Measurements from ENCODE around the gene RMND5B. TPM values are rescaled to one million over a fixed set of nuclear protein-coding genes. Genes with fewer than 3 reads are reported as not detected.

RMND5B gene
- total and polyA plus RNA-seq, 4 experiments from 2014 or later, result 23.4 to 39.0 (median 33.6) TPM

- Histone ChIP-seq H3K27me3 (ENCODE audit: insufficient read depth, low read length) (no peaks in the 10 kb centered on the region), H3K27ac (ENCODE audit: low read depth, low read length) (no peak overlapping the region), H3K36me3 (ENCODE audit: insufficient read depth, low read length) (no peaks in the 10 kb centered on the region), H3K9me3 (ENCODE audit: control insufficient read depth in 1 of 2, low read length in 2 of 2) (no peaks in the 10 kb centered on the region), H3K4me1 (ENCODE audit: insufficient read depth, low read length) (peaks cover 14% of the 10 kb centered on the region), H3K4me3 (ENCODE audit: low read length in 2 of 2) (no peak overlapping the region)
- H3K27me3 Mint-ChIP-seq, result peaks cover 4 to 9% of the 10 kb centered on the region in 2 donors
- H3K36me3 Mint-ChIP-seq, result no peaks in the 10 kb centered on the region
- H3K27ac Mint-ChIP-seq, result no peak overlapping the region
- H3K4me3 Mint-ChIP-seq, result no peak overlapping the region
- peaks cover 0 to 4% (median 3%) of the 10 kb centered on the region in 8 donors for H3K9me3 Mint-ChIP-seq
- DNase-seq, result no peak
- ChIA-PET POLR2A (ENCODE audit: partially characterized antibody) (no interaction called here), CTCF (ENCODE audit: partially characterized antibody) (interaction anchor here (1.2 to 4.0 kb wide), 3 partner anchors 13 to 30 kb away, joined by 6 to 23 read pairs (median 11); no protein-coding TSS in a partner anchor)
- H3K4me1 Mint-ChIP-seq, result peaks cover 10 to 22% (median 13%) of the 10 kb centered on the region in 4 donors
- intact Hi-C loops (cut with micrococcal nuclease), result no loop called here
Measured at GRCh38 chr5:178090856-178091255, 40.0 kb upstream of the RMND5B start.

GRCh38 chr5:178093134-178093533 lies 37.7 kb upstream of the RMND5B start:
- Mint-ChIP-seq H3K4me1 (peaks cover 10 to 22% (median 13%) of the 10 kb centered on the region in 4 donors), H3K36me3 (no peaks in the 10 kb centered on the region), H3K9me3 (peaks cover 0 to 6% (median 3%) of the 10 kb centered on the region in 8 donors), H3K4me3 (no peak overlapping the region), H3K27ac (peak overlapping the region in 1 of 7 donors; percentile 18), H3K27me3 (peaks cover 2 to 6% of the 10 kb centered on the region in 2 donors)
- intact Hi-C loops (cut with micrococcal nuclease), result no loop called here
- no peaks in the 10 kb centered on the region for H3K9me3 ChIP-seq (ENCODE audit: control insufficient read depth in 1 of 2, low read length in 2 of 2)
- H3K27me3 ChIP-seq (ENCODE audit: insufficient read depth, low read length), result no peaks in the 10 kb centered on the region
- CTCF ChIA-PET (ENCODE audit: partially characterized antibody), result interaction anchor here (2.2 kb wide), 1 partner anchor 18 kb away, joined by 6 read pairs; no protein-coding TSS in a partner anchor
- H3K36me3 ChIP-seq (ENCODE audit: insufficient read depth, low read length), result no peaks in the 10 kb centered on the region
- POLR2A ChIA-PET (ENCODE audit: partially characterized antibody), result no interaction called here
- H3K4me1 ChIP-seq (ENCODE audit: insufficient read depth, low read length), result peaks cover 14% of the 10 kb centered on the region
- no peak for DNase-seq
- H3K27ac ChIP-seq (ENCODE audit: low read depth, low read length), result no peak overlapping the region
- H3K4me3 ChIP-seq (ENCODE audit: low read length in 2 of 2), result no peak overlapping the region

GRCh38 chr5:178094345-178094744 lies 36.5 kb upstream of the RMND5B start:
- CTCF ChIA-PET (ENCODE audit: partially characterized antibody), result interaction anchor here (1.2 kb wide), 1 partner anchor 29 kb away, joined by 4 read pairs; no protein-coding TSS in a partner anchor
- intact Hi-C loops (cut with micrococcal nuclease), result no loop called here

GRCh38 chr5:178098685-178099084 lies 32.1 kb upstream of the RMND5B start:
- ChIA-PET CTCF (ENCODE audit: partially characterized antibody) (no interaction called here), POLR2A (ENCODE audit: partially characterized antibody) (no interaction called here)
- H3K27ac ChIP-seq (ENCODE audit: low read depth, low read length), result no peak overlapping the region
- Mint-ChIP-seq H3K36me3 (no peaks in the 10 kb centered on the region), H3K27me3 (peaks cover 0 to 1% of the 10 kb centered on the region in 2 donors), H3K9me3 (peaks cover 0 to 2% (median 0%) of the 10 kb centered on the region in 8 donors), H3K4me3 (no peak overlapping the region), H3K4me1 (peaks cover 6 to 11% (median 9%) of the 10 kb centered on the region in 4 donors), H3K27ac (no peak overlapping the region)
- H3K36me3 ChIP-seq (ENCODE audit: insufficient read depth, low read length), result no peaks in the 10 kb centered on the region
- intact Hi-C loops (cut with micrococcal nuclease), result no loop called here
- H3K4me3 ChIP-seq (ENCODE audit: low read length in 2 of 2), result no peak overlapping the region
- no peak for DNase-seq
- H3K27me3 ChIP-seq (ENCODE audit: insufficient read depth, low read length), result no peaks in the 10 kb centered on the region
- H3K4me1 ChIP-seq (ENCODE audit: insufficient read depth, low read length), result peaks cover 10% of the 10 kb centered on the region
- H3K9me3 ChIP-seq (ENCODE audit: control insufficient read depth in 1 of 2, low read length in 2 of 2), result no peaks in the 10 kb centered on the region

More at GRCh38 chr5:178094345-178094744, 36.5 kb upstream of the RMND5B start:
- H3K9me3 Mint-ChIP-seq, result peaks cover 0 to 6% (median 3%) of the 10 kb centered on the region in 8 donors
- Histone ChIP-seq H3K27me3 (ENCODE audit: insufficient read depth, low read length) (no peaks in the 10 kb centered on the region), H3K4me3 (ENCODE audit: low read length in 2 of 2) (no peak overlapping the region), H3K9me3 (ENCODE audit: control insufficient read depth in 1 of 2, low read length in 2 of 2) (no peaks in the 10 kb centered on the region), H3K4me1 (ENCODE audit: insufficient read depth, low read length) (peaks cover 14% of the 10 kb centered on the region), H3K36me3 (ENCODE audit: insufficient read depth, low read length) (no peaks in the 10 kb centered on the region), H3K27ac (ENCODE audit: low read depth, low read length) (no peak overlapping the region)
- peaks cover 10 to 22% (median 13%) of the 10 kb centered on the region in 4 donors for H3K4me1 Mint-ChIP-seq
- H3K36me3 Mint-ChIP-seq, result no peaks in the 10 kb centered on the region
- peak overlapping the region in 4 of 7 donors; percentile 0 to 76 (median 64) for H3K27ac Mint-ChIP-seq
- peaks cover 0 to under 1% of the 10 kb centered on the region in 2 donors for H3K27me3 Mint-ChIP-seq
- peak overlapping the region in 7 of 8 donors; percentile 4 to 75 (median 50) for H3K4me3 Mint-ChIP-seq
- no peak for DNase-seq
- POLR2A ChIA-PET (ENCODE audit: partially characterized antibody), result no interaction called here

GRCh38 chr5:178103612-178104011 lies 27.2 kb upstream of the RMND5B start:
- Histone ChIP-seq H3K4me1 (ENCODE audit: insufficient read depth, low read length) (no peaks in the 10 kb centered on the region), H3K27ac (ENCODE audit: low read depth, low read length) (no peak overlapping the region), H3K9me3 (ENCODE audit: control insufficient read depth in 1 of 2, low read length in 2 of 2) (no peaks in the 10 kb centered on the region), H3K27me3 (ENCODE audit: insufficient read depth, low read length) (no peaks in the 10 kb centered on the region), H3K36me3 (ENCODE audit: insufficient read depth, low read length) (no peaks in the 10 kb centered on the region), H3K4me3 (ENCODE audit: low read length in 2 of 2) (no peak overlapping the region)
- CTCF ChIA-PET (ENCODE audit: partially characterized antibody), result interaction anchor here (1.3 kb wide), 1 partner anchor 17 kb away, joined by 3 read pairs; no protein-coding TSS in a partner anchor
- no peak overlapping the region for H3K27ac Mint-ChIP-seq
- H3K9me3 Mint-ChIP-seq, result no peaks in the 10 kb centered on the region
- H3K36me3 Mint-ChIP-seq, result no peaks in the 10 kb centered on the region
- peaks cover 1 to 12% (median 6%) of the 10 kb centered on the region in 4 donors for H3K4me1 Mint-ChIP-seq
- POLR2A ChIA-PET (ENCODE audit: partially characterized antibody), result no interaction called here
- no peak overlapping the region for H3K4me3 Mint-ChIP-seq
- DNase-seq, result no peak
- peaks cover 0 to 1% of the 10 kb centered on the region in 2 donors for H3K27me3 Mint-ChIP-seq
- intact Hi-C loops (cut with micrococcal nuclease), result no loop called here

GRCh38 chr5:178104492-178104891 lies 26.3 kb upstream of the RMND5B start:
- CTCF ChIA-PET (ENCODE audit: partially characterized antibody), result interaction anchor here (1.3 kb wide), 1 partner anchor 16 kb away, joined by 3 read pairs; no protein-coding TSS in a partner anchor
- intact Hi-C loops (cut with micrococcal nuclease), result no loop called here
- H3K27ac ChIP-seq (ENCODE audit: low read depth, low read length), result no peak overlapping the region
- Mint-ChIP-seq H3K4me1 (peaks cover 1 to 17% (median 7%) of the 10 kb centered on the region in 4 donors), H3K9me3 (no peaks in the 10 kb centered on the region), H3K27me3 (peaks cover 0 to 1% of the 10 kb centered on the region in 2 donors), H3K36me3 (no peaks in the 10 kb centered on the region), H3K27ac (peak overlapping the region in 1 of 7 donors; percentile 36), H3K4me3 (peak overlapping the region in 1 of 8 donors; percentile 39)
- no peaks in the 10 kb centered on the region for H3K27me3 ChIP-seq (ENCODE audit: insufficient read depth, low read length)
- no peak for DNase-seq
- no peaks in the 10 kb centered on the region for H3K9me3 ChIP-seq (ENCODE audit: control insufficient read depth in 1 of 2, low read length in 2 of 2)
- H3K4me1 ChIP-seq (ENCODE audit: insufficient read depth, low read length), result no peaks in the 10 kb centered on the region
- no peaks in the 10 kb centered on the region for H3K36me3 ChIP-seq (ENCODE audit: insufficient read depth, low read length)
- POLR2A ChIA-PET (ENCODE audit: partially characterized antibody), result no interaction called here
- H3K4me3 ChIP-seq (ENCODE audit: low read length in 2 of 2), result no peak overlapping the region

- Mint-ChIP-seq H3K27ac (peak overlapping the region in 1 of 7 donors; percentile 17), H3K36me3 (no peaks in the 10 kb centered on the region), H3K4me1 (peaks cover 1 to 20% (median 10%) of the 10 kb centered on the region in 4 donors), H3K27me3 (peaks cover 0 to 1% of the 10 kb centered on the region in 2 donors), H3K4me3 (no peak overlapping the region), H3K9me3 (no peaks in the 10 kb centered on the region)
- Histone ChIP-seq H3K4me1 (ENCODE audit: insufficient read depth, low read length) (no peaks in the 10 kb centered on the region), H3K4me3 (ENCODE audit: low read length in 2 of 2) (no peak overlapping the region), H3K27me3 (ENCODE audit: insufficient read depth, low read length) (no peaks in the 10 kb centered on the region), H3K9me3 (ENCODE audit: control insufficient read depth in 1 of 2, low read length in 2 of 2) (no peaks in the 10 kb centered on the region), H3K27ac (ENCODE audit: low read depth, low read length) (no peak overlapping the region), H3K36me3 (ENCODE audit: insufficient read depth, low read length) (no peaks in the 10 kb centered on the region)
- ChIA-PET CTCF (ENCODE audit: partially characterized antibody) (interaction anchor here (1.1 to 2.4 kb wide), 4 partner anchors 15 to 39 kb away, joined by 3 to 14 read pairs (median 4); no protein-coding TSS in a partner anchor), POLR2A (ENCODE audit: partially characterized antibody) (interaction anchor here (0.8 kb wide), 1 partner anchor 13 kb away, joined by 3 read pairs; no protein-coding TSS in a partner anchor)
- intact Hi-C loops (cut with micrococcal nuclease), result no loop called here
- DNase-seq, result no peak
Measured at GRCh38 chr5:178106086-178106485, 24.7 kb upstream of the RMND5B start.
